ENCODE results near the gene TSC22D4.

TSC22D4 gene

GRCh38 chr7:100427762-100428198 lies 51.2 kb downstream of the TSC22D4 start:
- TF ChIP-seq ZNF274 (IDR thresholded peaks at IDR 0.05; ENCODE audit: low read depth, low read length): no peak
- no peak for TF ChIP-seq SUZ12 (IDR thresholded peaks at IDR 0.05; ENCODE audit: extremely low read depth, insufficient read depth, insufficient read length)
- TF ChIP-seq YY1 (IDR thresholded peaks at IDR 0.05; ENCODE audit: insufficient read depth, insufficient read length): no peak
- Histone ChIP-seq H3K4me1 (ENCODE audit: insufficient read depth, insufficient read length) (peaks cover 12% of the 10 kb centered on the region), H3K4me3 (ENCODE audit: insufficient read length, low read depth) (no peak overlapping the region), H3K9ac (ENCODE audit: insufficient read length, low read depth) (no peak overlapping the region), H3K27me3 (ENCODE audit: insufficient read depth, insufficient read length) (no peaks in the 10 kb centered on the region), H3K36me3 (ENCODE audit: insufficient read depth, insufficient read length, low read length) (peaks cover 24% of the 10 kb centered on the region), H3K9me3 (ENCODE audit: insufficient read depth, low read length) (peaks cover 6% of the 10 kb centered on the region; the same call in 1 of the 2 replicates)
- DNase-seq (ENCODE audit: low read depth, low spot score): no peak

- Histone ChIP-seq H3K4me3 (ENCODE audit: insufficient read length, low read depth) (no peak overlapping the region), H3K9me3 (ENCODE audit: insufficient read depth, low read length) (peaks cover 6% of the 10 kb centered on the region; the same call in 1 of the 2 replicates), H3K4me1 (ENCODE audit: insufficient read depth, insufficient read length) (peaks cover 6% of the 10 kb centered on the region), H3K9ac (ENCODE audit: insufficient read length, low read depth) (no peak overlapping the region), H3K36me3 (ENCODE audit: insufficient read depth, insufficient read length, low read length) (peaks cover 12% of the 10 kb centered on the region), H3K27me3 (ENCODE audit: insufficient read depth, insufficient read length) (no peaks in the 10 kb centered on the region)
- no peak for TF ChIP-seq SUZ12 (IDR thresholded peaks at IDR 0.05; ENCODE audit: extremely low read depth, insufficient read depth, insufficient read length)
- no peak for TF ChIP-seq ZNF274 (IDR thresholded peaks at IDR 0.05; ENCODE audit: low read depth, low read length)
- no peak for TF ChIP-seq YY1 (IDR thresholded peaks at IDR 0.05; ENCODE audit: insufficient read depth, insufficient read length)
- no peak for DNase-seq (ENCODE audit: low read depth, low spot score)
These were observed 52.5 kb downstream of the TSC22D4 start for GRCh38 chr7:100426516-100426915.

DNA sequence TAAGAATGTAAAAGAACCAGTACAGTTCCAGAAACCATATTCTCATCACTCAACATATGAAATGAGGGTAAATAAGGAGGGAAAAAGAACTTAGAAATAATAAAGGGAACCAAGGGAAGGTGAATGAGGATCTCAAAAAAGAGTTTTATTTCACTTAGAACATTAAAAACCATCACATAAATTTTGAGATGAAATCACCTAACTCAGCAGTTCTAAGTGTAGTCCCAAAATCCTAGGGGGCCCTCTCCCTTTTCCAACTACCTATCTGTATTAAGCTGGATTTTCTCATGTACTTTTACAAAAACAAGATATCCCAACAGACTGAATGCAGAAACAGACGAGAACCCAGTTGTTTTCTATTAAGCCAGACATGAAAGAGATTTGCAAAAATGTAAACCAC lies 53.7 kb downstream of the TSC22D4 start:
- no peak overlapping the region for H3K4me3 ChIP-seq (ENCODE audit: insufficient read length, low read depth)
- peaks cover 6% of the 10 kb centered on the region; the same call in 1 of the 2 replicates for H3K9me3 ChIP-seq (ENCODE audit: insufficient read depth, low read length)
- H3K36me3 ChIP-seq (ENCODE audit: insufficient read depth, insufficient read length, low read length): no peaks in the 10 kb centered on the region
- no peaks in the 10 kb centered on the region for H3K4me1 ChIP-seq (ENCODE audit: insufficient read depth, insufficient read length)
- DNase-seq (ENCODE audit: low read depth, low spot score): no peak
- no peak overlapping the region for H3K9ac ChIP-seq (ENCODE audit: insufficient read length, low read depth)
- TF ChIP-seq SUZ12 (IDR thresholded peaks at IDR 0.05; ENCODE audit: extremely low read depth, insufficient read depth, insufficient read length) (no peak), YY1 (IDR thresholded peaks at IDR 0.05; ENCODE audit: insufficient read depth, insufficient read length) (no peak), ZNF274 (IDR thresholded peaks at IDR 0.05; ENCODE audit: low read depth, low read length) (no peak)
- H3K27me3 ChIP-seq (ENCODE audit: insufficient read depth, insufficient read length): no peaks in the 10 kb centered on the region

- no peak overlapping the region for H3K9ac ChIP-seq (ENCODE audit: insufficient read length, low read depth)
- TF ChIP-seq SUZ12 (IDR thresholded peaks at IDR 0.05; ENCODE audit: extremely low read depth, insufficient read depth, insufficient read length): no peak
- no peaks in the 10 kb centered on the region for H3K27me3 ChIP-seq (ENCODE audit: insufficient read depth, insufficient read length)
- no peak overlapping the region for H3K4me3 ChIP-seq (ENCODE audit: insufficient read length, low read depth)
- H3K9me3 ChIP-seq (ENCODE audit: insufficient read depth, low read length): peaks cover 6% of the 10 kb centered on the region; the same call in 1 of the 2 replicates
- H3K36me3 ChIP-seq (ENCODE audit: insufficient read depth, insufficient read length, low read length): no peaks in the 10 kb centered on the region
- no peak for DNase-seq (ENCODE audit: low read depth, low spot score)
- H3K4me1 ChIP-seq (ENCODE audit: insufficient read depth, insufficient read length): no peaks in the 10 kb centered on the region
These were observed 55.7 kb downstream of the TSC22D4 start for GRCh38 chr7:100423315-100423714.

DNA sequence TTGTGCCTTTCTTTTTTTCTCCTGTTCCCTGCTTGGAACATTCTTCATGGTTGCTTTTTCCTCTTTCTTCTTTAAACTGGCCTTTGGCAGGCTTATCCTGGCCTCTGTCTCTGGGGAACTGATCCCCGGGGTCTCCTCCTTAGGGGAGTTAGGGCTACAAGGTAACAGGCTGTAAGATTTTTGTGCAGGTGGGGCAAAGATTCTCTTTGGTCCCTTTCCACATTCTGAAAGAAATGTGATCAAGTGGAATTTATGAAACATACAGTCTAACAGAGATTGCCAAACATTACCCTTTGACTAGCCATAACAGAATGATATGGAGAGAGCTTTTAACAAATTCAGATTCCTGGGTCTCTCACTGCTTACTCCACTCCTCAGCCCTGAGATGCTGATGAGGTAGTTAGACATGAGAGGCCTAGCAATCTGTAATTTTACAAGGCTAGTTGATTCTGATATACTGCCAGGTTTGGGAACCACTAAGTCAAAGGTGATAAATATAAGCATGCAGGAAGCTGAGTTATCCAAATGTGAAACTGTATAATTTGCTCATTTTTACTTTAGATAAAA lies 59.3 kb downstream of the TSC22D4 start:
- no peak for TF ChIP-seq YY1 (IDR thresholded peaks at IDR 0.05; ENCODE audit: insufficient read depth, insufficient read length)
- no peak for TF ChIP-seq SUZ12 (IDR thresholded peaks at IDR 0.05; ENCODE audit: extremely low read depth, insufficient read depth, insufficient read length)
- no peak for TF ChIP-seq ZNF274 (IDR thresholded peaks at IDR 0.05; ENCODE audit: low read depth, low read length)
- Histone ChIP-seq H3K4me1 (ENCODE audit: insufficient read depth, insufficient read length) (no peaks in the 10 kb centered on the region), H3K4me3 (ENCODE audit: insufficient read length, low read depth) (no peak overlapping the region), H3K36me3 (ENCODE audit: insufficient read depth, insufficient read length, low read length) (no peaks in the 10 kb centered on the region), H3K9ac (ENCODE audit: insufficient read length, low read depth) (no peak overlapping the region), H3K27me3 (ENCODE audit: insufficient read depth, insufficient read length) (no peaks in the 10 kb centered on the region), H3K9me3 (ENCODE audit: insufficient read depth, low read length) (no peaks in the 10 kb centered on the region)
- DNase-seq (ENCODE audit: low read depth, low spot score): no peak

DNA sequence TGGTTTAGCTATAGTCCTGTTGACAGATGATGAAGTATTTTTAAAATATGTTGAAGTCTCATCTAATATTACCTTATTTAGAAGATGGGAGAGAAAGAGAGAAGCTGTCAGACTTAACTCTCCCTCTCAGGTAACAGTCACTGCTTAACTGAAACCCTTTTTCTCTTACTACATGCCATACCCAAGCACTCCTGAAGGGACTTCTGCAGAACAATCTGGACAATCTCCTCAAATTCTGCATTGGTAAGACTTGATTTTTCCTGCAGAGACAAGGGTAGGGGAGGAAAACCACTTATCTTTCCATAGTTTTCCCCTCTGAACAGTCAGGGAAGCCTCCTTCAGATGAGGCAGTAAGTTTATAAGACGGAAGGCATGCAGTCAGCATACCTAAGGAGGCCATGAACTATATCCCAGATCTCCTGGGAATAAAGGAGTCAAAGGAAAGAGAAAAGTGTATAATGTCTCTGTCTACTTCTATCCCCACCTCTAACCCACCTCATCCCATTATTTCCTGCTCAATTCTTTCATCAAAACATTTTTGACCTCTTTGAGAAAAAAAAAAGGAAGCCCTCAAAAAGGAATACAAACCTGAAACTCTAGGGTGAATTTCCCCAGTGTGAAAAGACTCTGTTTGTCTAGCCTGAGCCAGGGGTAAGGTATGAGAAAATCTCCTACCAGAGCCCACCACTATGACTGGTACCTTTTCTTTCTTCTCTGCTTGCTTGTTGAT lies 59.9 kb downstream of the TSC22D4 start:
- Histone ChIP-seq H3K9me3 (ENCODE audit: insufficient read depth, low read length) (no peaks in the 10 kb centered on the region), H3K9ac (ENCODE audit: insufficient read length, low read depth) (no peak overlapping the region), H3K4me1 (ENCODE audit: insufficient read depth, insufficient read length) (no peaks in the 10 kb centered on the region), H3K4me3 (ENCODE audit: insufficient read length, low read depth) (no peak overlapping the region), H3K36me3 (ENCODE audit: insufficient read depth, insufficient read length, low read length) (no peaks in the 10 kb centered on the region), H3K27me3 (ENCODE audit: insufficient read depth, insufficient read length) (no peaks in the 10 kb centered on the region)
- TF ChIP-seq SUZ12 (IDR thresholded peaks at IDR 0.05; ENCODE audit: extremely low read depth, insufficient read depth, insufficient read length): no peak
- TF ChIP-seq YY1 (IDR thresholded peaks at IDR 0.05; ENCODE audit: insufficient read depth, insufficient read length): no peak
- no peak for TF ChIP-seq ZNF274 (IDR thresholded peaks at IDR 0.05; ENCODE audit: low read depth, low read length)
- no peak for DNase-seq (ENCODE audit: low read depth, low spot score)
